ENCODE measurements around the gene BORCS8. TPM values are rescaled to one million over a fixed set of nuclear protein-coding genes. Genes with fewer than 3 reads are reported as not detected.

The BORCS8 gene
- total RNA-seq, 1 donor from 2014 or later: 33.5 TPM

GRCh38 chr19:19133985-19134384 lies 58.0 kb downstream of the BORCS8 start:
- H3K9me3 Mint-ChIP-seq (ENCODE audit: unreplicated experiment): peaks cover 4% of the 10 kb centered on the region
- H3K4me3 Mint-ChIP-seq (ENCODE audit: unreplicated experiment): no peak overlapping the region
- peaks cover 24% of the 10 kb centered on the region for H3K36me3 Mint-ChIP-seq (ENCODE audit: low read depth, unreplicated experiment)
- no peak for DNase-seq (ENCODE audit: low read depth)
- Histone ChIP-seq H2AFZ (ENCODE audit: low read depth, low read length) (no peak overlapping the region), H3K79me2 (ENCODE audit: insufficient read depth, low read length) (peaks cover 12% of the 10 kb centered on the region), H3K9ac (ENCODE audit: low read length) (no peak overlapping the region), H3K27ac (ENCODE audit: low read depth, low read length) (no peak overlapping the region), H4K20me1 (ENCODE audit: insufficient read depth, low read length) (peaks cover 3% of the 10 kb centered on the region), H3K4me3 (ENCODE audit: insufficient read depth, low read depth, low read length) (no peak overlapping the region), H3K27me3 (ENCODE audit: insufficient read depth, low read length) (no peaks in the 10 kb centered on the region), H3K4me2 (ENCODE audit: low read length) (no peak overlapping the region), H3K36me3 (ENCODE audit: insufficient read depth, low read length) (no peaks in the 10 kb centered on the region), H3K9me3 (ENCODE audit: insufficient read depth, low read depth, low read length) (peaks cover 5% of the 10 kb centered on the region), H3K4me1 (ENCODE audit: insufficient read depth, low read length) (peaks cover 8% of the 10 kb centered on the region)
- TF ChIP-seq CTCF (IDR thresholded peaks at IDR 0.05; ENCODE audit: insufficient read depth, low read depth, low read length): no peak
- no peak for TF ChIP-seq EZH2 (IDR thresholded peaks at IDR 0.05; ENCODE audit: insufficient read depth, low read length)
- no peaks in the 10 kb centered on the region for H3K27me3 Mint-ChIP-seq (ENCODE audit: low read depth, unreplicated experiment)
- H3K27ac Mint-ChIP-seq (ENCODE audit: unreplicated experiment): no peak overlapping the region
- H3K4me1 Mint-ChIP-seq (ENCODE audit: low read depth, unreplicated experiment): peaks cover 3% of the 10 kb centered on the region
- FAIRE-seq: no peak

GRCh38 chr19:19132912-19133311 lies 59.0 kb downstream of the BORCS8 start:
- Mint-ChIP-seq H3K4me1 (ENCODE audit: low read depth, unreplicated experiment) (no peaks in the 10 kb centered on the region), H3K36me3 (ENCODE audit: low read depth, unreplicated experiment) (peaks cover 31% of the 10 kb centered on the region)

More at GRCh38 chr19:19132912-19133311, 59.0 kb downstream of the BORCS8 start:
- Histone ChIP-seq H4K20me1 (ENCODE audit: insufficient read depth, low read length) (peaks cover 3% of the 10 kb centered on the region), H3K27ac (ENCODE audit: low read depth, low read length) (no peak overlapping the region), H3K4me3 (ENCODE audit: insufficient read depth, low read depth, low read length) (no peak overlapping the region), H3K36me3 (ENCODE audit: insufficient read depth, low read length) (no peaks in the 10 kb centered on the region), H3K79me2 (ENCODE audit: insufficient read depth, low read length) (peaks cover 10% of the 10 kb centered on the region), H3K4me1 (ENCODE audit: insufficient read depth, low read length) (peaks cover 6% of the 10 kb centered on the region), H3K9me3 (ENCODE audit: insufficient read depth, low read depth, low read length) (peaks cover 5% of the 10 kb centered on the region), H3K27me3 (ENCODE audit: insufficient read depth, low read length) (no peaks in the 10 kb centered on the region), H2AFZ (ENCODE audit: low read depth, low read length) (no peak overlapping the region), H3K9ac (ENCODE audit: low read length) (no peak overlapping the region), H3K4me2 (ENCODE audit: low read length) (no peak overlapping the region)
- Mint-ChIP-seq H3K9me3 (ENCODE audit: unreplicated experiment) (peaks cover 4% of the 10 kb centered on the region), H3K27ac (ENCODE audit: unreplicated experiment) (no peak overlapping the region), H3K27me3 (ENCODE audit: low read depth, unreplicated experiment) (no peaks in the 10 kb centered on the region), H3K4me3 (ENCODE audit: unreplicated experiment) (no peak overlapping the region)
- DNase-seq (ENCODE audit: low read depth): no peak
- TF ChIP-seq EZH2 (IDR thresholded peaks at IDR 0.05; ENCODE audit: insufficient read depth, low read length) (no peak), CTCF (IDR thresholded peaks at IDR 0.05; ENCODE audit: insufficient read depth, low read depth, low read length) (no peak)
- FAIRE-seq: no peak

Measured in astrocyte (in vitro differentiated cells and primary cell).